ENCODE results near the gene RAB10.
"Not testable (repeated sequence)": the region's sequence is repeated elsewhere in the genome, so short reads cannot be mapped to it uniquely, and the experiment has no call there.

RAB10 gene

DNA sequence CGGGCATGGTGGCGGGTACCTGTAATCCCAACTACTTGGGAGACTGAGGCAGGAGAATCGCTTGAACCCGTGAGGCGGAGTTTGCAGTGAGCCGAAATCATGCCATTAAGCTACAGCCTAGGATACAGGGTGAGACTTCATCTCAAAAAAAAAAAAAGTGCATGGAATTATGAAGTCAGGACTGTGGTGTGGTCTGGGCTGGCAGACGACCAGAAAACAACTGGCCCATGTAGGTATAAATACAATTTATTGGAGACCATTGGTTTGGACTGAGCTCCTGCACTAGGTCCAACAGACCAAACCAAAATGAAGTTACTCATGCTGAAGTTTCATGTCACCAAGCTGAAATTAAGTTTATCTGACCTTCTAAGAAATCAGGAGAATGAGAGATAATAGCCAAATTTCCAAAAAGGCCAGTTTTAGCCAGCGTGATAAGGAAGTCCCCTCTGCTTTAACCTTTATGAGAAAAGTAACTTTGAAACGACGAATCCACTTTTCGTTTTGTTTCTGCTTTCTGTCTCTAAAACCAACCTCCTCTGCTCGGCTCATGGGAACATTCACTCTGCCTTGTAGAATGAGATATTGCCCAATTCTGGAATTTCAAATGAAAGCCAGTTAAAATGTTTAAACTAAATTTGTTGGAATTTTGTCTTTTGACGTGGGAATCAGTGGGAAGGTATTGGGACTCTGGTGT lies 17.7 kb upstream of the RAB10 start:
- DNase-seq (ENCODE audit: low read depth) = no peak

GRCh38 chr2:26016706-26017045 lies 17.2 kb upstream of the RAB10 start:
- not testable (repeated sequence) for DNase-seq (ENCODE audit: low read depth)

GRCh38 chr2:26017464-26018183 lies 16.3 kb upstream of the RAB10 start:
- no peak for DNase-seq (ENCODE audit: low read depth)

- DNase-seq (ENCODE audit: low read depth) = no peak
These were observed 15.5 kb upstream of the RAB10 start for GRCh38 chr2:26018184-26019055.

- DNase-seq (ENCODE audit: low read depth) = no peak
These were observed 13.6 kb upstream of the RAB10 start for GRCh38 chr2:26020231-26020640.

GRCh38 chr2:26024260-26024659 lies 9.6 kb upstream of the RAB10 start:
- no peak for DNase-seq (ENCODE audit: low read depth)

GRCh38 chr2:26025509-26025908 lies 8.4 kb upstream of the RAB10 start:
- no peak for DNase-seq (ENCODE audit: low read depth)

GRCh38 chr2:26028083-26028482 lies 5.8 kb upstream of the RAB10 start:
- not testable (repeated sequence) for DNase-seq (ENCODE audit: low read depth)

GRCh38 chr2:26032586-26033269 lies 1.2 kb upstream of the RAB10 start:
- DNase-seq (ENCODE audit: low read depth) = not testable (repeated sequence)

- no peak for DNase-seq (ENCODE audit: low read depth)
These were observed 540 bp upstream of the RAB10 start for GRCh38 chr2:26033270-26033817.

- no peak for DNase-seq (ENCODE audit: low read depth)
These were observed 731 bp downstream of the RAB10 start for GRCh38 chr2:26034637-26034992.

DNA sequence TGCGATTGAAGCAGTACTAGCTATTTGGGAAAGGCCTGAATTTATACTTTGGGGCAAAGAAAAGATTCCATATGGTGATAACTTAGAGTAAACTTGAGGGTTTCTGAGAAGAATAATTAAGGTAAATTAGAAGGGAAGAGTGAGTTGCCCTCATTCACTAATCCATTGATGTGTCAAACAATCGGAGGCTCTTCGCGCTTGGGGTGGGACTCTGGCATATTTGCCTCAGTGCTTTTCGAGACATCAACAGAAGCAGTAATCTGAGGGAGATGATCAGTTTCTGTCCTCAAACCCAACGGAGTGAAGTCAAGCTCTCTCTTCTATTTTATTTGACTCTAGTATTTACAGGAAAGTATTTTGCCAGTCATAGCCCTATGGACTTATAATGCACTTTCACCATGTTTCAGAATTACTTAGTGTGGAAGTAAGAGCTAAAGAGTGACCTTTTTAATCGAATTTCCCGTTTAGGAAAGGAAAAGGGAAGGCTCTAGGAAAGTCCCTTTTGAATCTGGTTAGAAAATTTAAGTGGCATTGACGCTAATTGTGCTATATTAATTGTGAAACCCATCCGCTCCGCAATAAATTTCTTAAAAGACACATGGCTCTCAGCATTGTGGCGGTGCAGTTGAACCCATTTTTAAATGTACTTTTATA lies 1.3 kb downstream of the RAB10 start:
- no peak for DNase-seq (ENCODE audit: low read depth)

- no peak for DNase-seq (ENCODE audit: low read depth)
These were observed 5.9 kb downstream of the RAB10 start for GRCh38 chr2:26039603-26040323.

DNA sequence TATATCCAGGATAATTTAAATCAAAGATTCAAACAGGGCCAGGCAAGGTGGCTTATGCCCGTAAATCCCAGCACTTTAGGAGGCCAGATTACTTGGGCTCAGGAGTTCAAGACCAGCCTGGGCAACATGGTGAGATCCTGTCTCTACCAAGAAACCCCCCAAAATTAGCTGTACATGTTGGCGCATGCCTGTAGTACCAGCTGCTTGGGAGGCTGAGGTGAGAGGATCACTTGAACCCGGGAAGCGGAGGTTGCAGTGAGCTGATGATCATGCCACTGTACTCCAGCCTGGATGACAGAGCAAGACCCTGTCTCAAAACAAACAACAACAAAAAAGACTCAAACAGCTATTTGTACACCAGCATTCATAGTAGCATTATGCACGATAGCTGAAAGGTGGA lies 9.2 kb downstream of the RAB10 start:
- DNase-seq (ENCODE audit: low read depth) = no peak

- DNase-seq (ENCODE audit: low read depth) = no peak
These were observed 10.2 kb downstream of the RAB10 start for GRCh38 chr2:26043862-26044696.

- DNase-seq (ENCODE audit: low read depth) = no peak
These were observed 14.9 kb downstream of the RAB10 start for GRCh38 chr2:26048791-26049190.

- DNase-seq (ENCODE audit: low read depth) = no peak
These were observed 15.8 kb downstream of the RAB10 start for GRCh38 chr2:26049641-26050040.

GRCh38 chr2:26052740-26053139 lies 18.9 kb downstream of the RAB10 start:
- DNase-seq (ENCODE audit: low read depth) = no peak

DNA sequence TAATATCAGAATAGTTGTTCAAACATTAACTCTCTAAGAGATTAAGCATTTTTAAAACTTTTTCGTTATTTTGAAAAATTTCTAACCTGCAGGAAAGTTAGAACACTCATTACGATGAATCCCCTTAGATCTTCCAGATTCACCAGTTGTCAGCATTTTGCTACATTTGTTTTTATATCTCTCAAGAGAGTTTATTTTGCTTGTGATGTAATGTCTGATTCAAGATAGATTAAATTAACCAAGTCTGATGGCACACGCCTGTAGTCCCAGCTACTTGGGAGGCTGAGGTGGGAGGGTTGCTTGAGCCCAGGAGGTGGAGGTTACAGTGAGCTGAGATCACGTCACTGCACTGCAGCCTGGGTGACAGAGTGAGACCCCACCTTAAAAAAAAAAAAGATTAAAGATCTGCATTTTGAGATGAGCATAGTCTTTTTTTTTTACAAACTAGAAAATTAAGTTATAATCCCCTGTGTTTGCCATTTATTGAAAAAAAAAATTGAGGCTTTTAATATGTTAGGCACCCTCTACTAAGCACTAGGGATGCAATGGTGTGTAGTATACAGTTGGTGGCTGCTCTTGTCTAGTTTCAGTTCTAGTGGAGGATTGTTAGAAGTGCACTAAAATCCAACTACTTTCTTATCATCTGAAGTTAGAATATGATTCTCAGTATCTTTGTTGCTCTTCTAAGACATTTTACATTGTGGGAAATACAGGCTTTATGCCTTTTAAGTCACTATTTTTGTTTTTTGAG lies 20.9 kb downstream of the RAB10 start:
- no peak for DNase-seq (ENCODE audit: low read depth)
